ENCODE measurements around the gene MTARC1. TPM values are rescaled to one million over a fixed set of nuclear protein-coding genes. Genes with fewer than 3 reads are reported as not detected.

MTARC1 gene
- total RNA-seq, 1 experiment from 2014 or later, result 0.34 TPM

DNA sequence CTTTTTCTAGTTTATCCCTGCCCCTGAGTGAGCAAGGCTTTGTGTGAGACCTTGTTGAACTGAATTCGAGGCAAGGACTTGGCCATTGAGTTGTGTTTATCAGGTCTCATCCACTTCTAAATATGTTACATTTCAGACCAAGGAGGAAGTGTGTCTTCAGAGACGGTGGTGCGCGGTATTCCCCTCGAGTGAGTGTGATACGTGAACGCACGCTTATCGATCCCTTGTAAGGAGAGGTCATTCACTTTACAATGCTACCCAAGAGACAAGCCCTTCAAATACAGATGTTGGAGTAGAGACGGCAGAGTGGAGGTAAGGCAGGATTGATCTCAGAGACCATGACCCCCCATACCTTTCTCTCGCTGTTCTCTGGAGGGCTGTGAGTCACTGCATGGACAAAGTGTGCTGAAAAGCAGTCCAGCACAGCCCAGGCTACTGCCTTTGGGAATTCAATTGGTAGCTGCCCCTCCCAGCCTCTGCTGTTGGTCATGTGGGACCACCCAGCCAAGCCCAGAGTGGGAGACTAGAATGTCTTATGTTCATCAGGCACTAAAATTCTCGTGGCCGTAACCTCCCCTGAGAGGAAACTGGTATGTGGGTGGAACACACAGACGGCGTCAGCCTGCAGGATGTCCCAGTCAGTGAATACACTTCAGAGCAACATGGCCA is 16.3 kb upstream of the MTARC1 start:
- DNase-seq (ENCODE audit: low read depth), result no peak

DNA sequence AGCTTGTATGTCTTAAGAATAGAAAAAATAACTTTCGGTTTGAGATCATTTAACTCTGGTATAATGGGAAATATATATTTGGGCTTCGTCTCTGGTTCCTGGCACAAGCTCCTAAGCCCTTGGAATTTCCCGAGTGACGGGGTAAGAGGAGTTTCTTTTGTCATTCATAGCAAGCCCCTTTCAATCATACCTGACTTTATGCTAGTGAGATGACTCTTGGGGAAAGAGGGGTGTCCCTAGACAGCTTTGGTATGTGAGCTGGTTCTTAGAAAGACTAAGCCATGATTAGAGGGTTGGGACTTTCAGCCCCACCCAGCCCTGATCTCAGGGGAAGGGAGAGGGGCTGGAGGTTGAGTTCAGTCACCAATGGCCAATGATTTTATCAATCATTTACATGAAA is 13.9 kb upstream of the MTARC1 start:
- no peak for DNase-seq (ENCODE audit: low read depth)

DNA sequence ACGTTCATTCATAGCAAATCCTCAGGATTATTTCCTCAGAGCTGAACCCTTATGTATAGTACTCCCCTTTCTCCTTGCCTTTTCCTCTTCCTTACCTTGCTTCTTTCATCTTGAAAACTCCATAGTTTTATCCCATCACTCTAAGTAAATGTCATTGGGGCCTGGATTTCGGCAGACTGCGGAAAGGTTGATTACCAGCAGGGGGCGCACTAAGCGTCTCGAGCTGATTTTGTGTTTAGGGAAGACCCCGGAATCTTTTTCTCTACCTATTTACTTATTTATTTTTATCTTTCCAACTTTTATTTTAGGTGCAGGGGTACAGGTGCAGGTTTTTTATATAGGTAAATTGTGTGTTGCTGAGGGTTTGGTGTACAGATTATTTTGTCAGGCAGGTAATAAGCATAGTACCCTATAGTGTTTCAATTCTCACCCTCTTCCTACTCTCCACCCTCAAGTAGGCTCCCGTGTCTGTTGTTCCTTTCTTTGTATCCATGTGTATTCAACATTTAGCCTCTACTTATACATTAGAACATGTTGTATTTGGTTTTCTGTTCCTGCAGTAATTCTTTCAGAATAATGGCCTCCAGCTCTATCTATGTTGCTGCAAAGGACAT is 11.4 kb upstream of the MTARC1 start:
- peak; percentile 20 for DNase-seq (ENCODE audit: low read depth)

DNA sequence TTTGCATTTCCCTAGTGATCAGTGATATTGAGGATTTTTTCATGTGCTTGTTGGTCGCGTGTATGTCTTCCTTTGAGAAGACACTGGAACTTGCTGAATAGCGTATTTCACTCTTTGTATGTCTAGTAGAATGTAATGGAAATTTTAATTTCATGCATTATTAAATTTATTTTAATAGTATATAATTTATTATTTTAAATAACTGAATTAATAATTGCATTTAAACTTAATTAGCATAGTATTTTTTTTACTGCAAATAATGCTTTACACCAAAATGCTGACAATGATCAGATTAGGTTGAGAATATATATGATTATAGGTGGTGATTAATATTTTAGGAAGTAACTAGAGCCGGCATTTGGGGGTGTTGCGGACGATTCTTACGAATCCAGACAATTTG is 10.5 kb upstream of the MTARC1 start:
- no peak for DNase-seq (ENCODE audit: low read depth)

GRCh38 chr1:220776720-220777326 is 9.9 kb upstream of the MTARC1 start:
- peak; percentile 44 for DNase-seq (ENCODE audit: low read depth)

- no peak for DNase-seq (ENCODE audit: low read depth)
Observed at GRCh38 chr1:220783453-220783852, 3.3 kb upstream of the MTARC1 start.

DNA sequence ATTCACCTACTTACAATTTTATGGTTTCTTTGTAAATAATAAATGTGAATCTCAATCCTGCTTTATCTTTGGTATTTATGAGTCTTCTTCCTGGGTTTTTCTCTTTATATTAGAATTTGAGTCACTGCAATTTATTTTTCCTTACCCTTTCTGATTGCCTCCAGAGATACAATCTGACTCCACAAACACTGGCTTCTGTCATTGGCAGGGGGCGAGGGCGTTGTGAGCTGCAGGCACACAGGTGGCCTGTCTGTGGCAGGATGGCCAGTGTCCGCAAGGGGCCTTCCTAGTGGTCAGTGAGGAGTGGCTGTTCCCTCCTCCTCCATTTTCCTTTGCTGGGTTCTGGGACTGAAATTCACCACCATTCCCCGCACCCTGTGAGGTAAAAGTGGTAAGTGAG is 2.0 kb upstream of the MTARC1 start:
- no peak for DNase-seq (ENCODE audit: low read depth)

GRCh38 chr1:220785166-220786056 is 1.3 kb upstream of the MTARC1 start:
- DNase-seq (ENCODE audit: low read depth), result no peak

- DNase-seq (ENCODE audit: low read depth), result no peak
Observed at GRCh38 chr1:220786057-220786336, 716 bp upstream of the MTARC1 start.

DNA sequence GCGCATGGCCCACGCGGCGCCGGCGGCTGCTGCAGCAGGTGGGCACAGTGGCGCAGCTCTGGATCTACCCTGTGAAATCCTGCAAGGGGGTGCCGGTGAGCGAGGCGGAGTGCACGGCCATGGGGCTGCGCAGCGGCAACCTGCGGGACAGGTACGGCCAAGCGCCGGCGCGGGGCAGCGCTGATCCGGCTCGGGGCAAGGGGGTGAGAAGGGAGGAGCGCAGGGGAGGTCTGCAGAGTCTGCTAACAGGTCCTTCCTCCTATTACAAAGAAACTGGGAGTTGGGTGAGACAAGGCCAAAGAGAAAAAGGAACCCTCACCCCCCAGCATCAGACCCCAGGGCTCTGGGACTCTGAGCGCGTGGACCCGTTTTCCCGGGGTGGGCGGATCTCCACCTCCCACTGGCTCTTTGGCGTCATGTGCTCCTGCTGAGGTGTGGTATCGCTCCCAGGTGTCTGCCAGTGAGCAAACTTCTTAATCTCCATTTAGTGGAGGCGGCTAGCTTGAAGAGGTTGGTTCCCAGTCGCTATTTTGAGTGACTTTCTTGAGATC is 431 bp downstream of the MTARC1 start:
- no peak for DNase-seq (ENCODE audit: low read depth)

GRCh38 chr1:220788900-220789299 is 2.2 kb downstream of the MTARC1 start:
- DNase-seq (ENCODE audit: low read depth), result no peak

DNA sequence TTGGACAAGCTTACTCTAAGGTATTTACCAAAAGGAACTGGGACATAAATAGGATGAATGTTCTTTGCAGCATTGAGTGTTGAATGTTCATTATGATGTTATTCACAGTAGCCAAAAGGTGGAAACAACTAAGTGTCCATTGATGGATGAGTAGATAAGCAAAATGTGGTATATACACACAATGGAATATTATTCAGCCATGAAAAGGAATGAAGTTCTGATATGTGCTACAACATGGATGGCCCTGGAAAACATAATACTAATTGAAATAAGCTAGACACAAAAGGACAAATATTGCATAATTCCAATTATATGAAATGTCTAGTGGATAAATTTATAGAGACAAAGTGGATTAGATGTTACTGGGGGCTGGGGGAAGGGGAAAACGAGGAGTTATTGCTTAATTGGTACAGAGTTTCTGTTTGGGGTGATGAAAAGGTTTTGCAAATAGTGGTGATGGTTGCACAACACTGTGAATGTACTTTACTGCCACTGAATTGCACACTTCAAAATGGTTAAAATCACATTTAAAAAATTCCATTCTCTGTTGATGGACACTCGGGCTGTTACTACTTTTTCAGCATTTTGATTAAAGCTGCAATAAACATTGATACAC is 2.9 kb downstream of the MTARC1 start:
- no peak for DNase-seq (ENCODE audit: low read depth)

GRCh38 chr1:220791285-220791684 is 4.6 kb downstream of the MTARC1 start:
- no peak for DNase-seq (ENCODE audit: low read depth)

DNA sequence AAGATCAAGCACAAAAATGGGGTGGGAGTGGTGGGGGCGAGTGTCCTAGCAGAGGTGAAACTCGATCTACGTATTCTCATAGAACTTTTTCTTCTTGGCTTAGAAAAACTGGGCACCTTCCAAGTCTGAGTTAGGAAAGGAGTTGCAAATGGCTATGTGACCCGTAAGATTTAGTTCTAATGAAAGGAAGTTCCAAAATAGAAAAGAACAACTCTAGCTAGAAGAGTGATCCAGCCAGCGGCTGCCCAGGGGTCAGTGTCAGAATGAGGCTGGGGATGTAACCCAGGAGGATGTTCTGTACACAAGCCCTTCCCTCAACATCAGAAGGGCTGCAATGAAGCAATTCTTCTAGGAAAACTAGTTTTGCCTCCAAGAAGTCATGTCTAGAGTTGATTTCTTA is 5.2 kb downstream of the MTARC1 start:
- DNase-seq (ENCODE audit: low read depth), result no peak

- no peak for DNase-seq (ENCODE audit: low read depth)
Observed at GRCh38 chr1:220796530-220796929, 9.8 kb downstream of the MTARC1 start.

DNA sequence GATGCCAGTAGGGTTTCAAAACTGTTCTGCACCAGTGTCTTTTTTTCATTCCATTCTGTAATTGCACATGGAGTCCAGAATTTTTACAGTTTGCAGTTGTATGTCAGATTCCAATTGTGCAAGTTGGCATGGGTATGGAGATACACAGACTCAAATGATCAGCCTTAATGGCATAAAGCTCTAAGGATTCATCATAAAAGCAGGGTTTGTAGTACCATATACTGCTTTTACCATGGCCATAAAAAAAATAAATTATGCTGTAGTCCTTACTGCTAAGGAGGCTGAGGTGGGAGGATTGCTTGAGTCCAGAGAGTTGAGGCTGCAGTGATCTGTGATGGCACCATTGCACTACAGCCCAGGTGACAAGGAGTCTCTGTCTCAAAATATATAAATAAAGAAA is 10.3 kb downstream of the MTARC1 start:
- DNase-seq (ENCODE audit: low read depth), result no peak

- DNase-seq (ENCODE audit: low read depth), result no peak
Observed at GRCh38 chr1:220797553-220797952, 10.8 kb downstream of the MTARC1 start.

DNA sequence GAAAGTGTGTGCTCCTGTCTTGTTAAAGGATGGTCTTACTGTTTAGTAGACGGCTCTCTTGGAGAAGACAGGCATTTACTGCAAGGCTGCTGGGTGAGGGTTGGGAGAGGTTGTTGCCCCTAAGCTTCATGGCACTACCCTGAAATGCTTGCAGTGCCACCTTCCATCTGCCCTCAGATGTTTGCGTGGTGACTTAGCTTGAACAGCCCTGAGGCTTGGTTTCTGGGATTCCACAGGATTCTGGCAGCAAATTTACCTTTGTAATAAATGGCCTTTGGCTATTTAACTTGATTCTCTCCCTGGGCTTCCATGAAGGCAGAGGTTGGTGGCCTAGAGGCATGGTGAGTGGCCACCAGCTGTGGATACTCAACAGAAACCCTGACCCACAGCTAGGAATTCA is 11.6 kb downstream of the MTARC1 start:
- no peak for DNase-seq (ENCODE audit: low read depth)

DNA sequence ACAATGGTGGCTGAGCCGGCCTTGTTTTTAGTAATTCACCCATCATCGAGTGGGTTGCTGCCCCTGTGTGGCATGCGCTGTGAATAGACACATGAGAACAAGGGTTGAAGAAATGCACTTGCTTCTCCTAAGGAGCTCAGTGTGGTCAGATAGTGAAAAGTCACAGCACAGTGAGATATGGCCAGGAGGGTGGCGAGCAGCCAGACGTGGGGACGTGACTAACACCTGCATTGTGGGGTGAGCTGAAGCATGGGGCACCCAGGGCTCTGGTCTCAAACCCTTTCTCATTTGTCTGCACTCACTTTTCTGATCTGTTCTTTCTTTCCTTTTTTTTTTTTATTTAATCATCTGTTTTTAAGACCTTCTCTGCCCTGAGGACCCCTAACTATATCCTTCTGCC is 13.5 kb downstream of the MTARC1 start:
- DNase-seq (ENCODE audit: low read depth), result no peak

DNA sequence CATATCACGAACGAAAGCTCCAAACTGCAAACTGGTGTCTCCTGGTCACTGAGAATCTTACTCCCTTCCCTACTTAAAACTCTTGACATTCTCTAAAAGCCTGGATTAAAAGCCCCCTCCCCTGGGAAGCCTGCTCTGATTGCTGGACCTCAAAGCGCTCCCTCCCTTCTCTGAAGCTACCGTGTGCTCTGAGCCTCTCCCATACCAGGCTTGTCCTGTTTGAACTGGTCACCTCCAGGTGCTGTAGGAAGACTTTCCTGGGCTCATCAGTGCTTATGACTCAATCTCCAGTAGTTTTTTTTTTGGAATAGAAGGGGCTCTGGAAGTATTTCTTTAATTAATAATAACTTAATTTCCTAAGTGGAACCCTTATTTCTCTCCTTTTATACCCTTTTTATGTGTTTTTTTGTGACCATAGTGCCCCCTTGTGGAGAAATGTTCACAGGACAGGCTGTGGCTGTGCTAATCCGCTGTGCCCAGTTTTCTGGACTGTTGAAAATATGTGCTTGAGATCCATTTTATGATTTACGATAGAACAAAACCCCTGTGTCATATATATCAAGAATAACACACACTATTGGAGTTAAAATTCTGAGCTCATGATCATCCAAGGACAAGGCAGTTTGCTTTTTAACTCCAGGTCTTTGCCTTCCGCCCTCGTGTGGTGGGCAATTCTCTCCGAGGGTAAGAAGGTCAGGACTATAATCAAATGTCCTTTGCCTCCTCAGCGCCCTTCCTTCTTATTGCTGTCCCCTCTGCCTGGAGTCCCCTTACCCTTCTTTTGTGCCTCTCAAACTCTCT is 16.9 kb downstream of the MTARC1 start:
- peak; percentile 36 for DNase-seq (ENCODE audit: low read depth)

DNA sequence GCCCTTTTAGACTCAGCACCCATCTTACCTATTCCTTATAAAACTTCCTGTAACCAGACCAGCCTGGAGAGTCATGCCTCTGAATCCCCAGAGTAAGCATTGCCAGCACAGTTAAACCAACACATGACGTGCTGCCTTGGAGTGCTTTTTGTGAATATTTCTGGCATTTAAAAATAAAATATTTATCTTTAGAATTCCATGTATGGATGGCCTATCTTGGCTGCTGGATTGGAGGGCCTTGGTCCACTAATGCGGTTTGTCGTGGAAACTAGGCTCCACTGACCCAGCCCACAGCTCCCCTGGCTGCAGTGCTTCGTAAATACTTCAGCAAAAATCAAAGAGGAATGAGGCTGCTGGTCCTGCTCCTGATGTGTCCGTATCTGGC is 17.5 kb downstream of the MTARC1 start:
- DNase-seq (ENCODE audit: low read depth), result no peak

All from LHCN-M2 (cell line).